Measurements from ENCODE around the gene LRPPRC. TPM values are rescaled to one million over a fixed set of nuclear protein-coding genes. Genes with fewer than 3 reads are reported as not detected.
A peak's percentile ranks its signal among the peaks of the same experiment; 100 is the strongest.

Gene LRPPRC
- total and polyA plus RNA-seq, 2 experiments from 2014 or later, result 163 to 200 TPM

GRCh38 chr2:43839776-43840564, 155.8 kb downstream of the LRPPRC start (continued):
- no peak for TF ChIP-seq ZNF462 (CRISPR knock-in tag; IDR thresholded peaks at IDR 0.05)
- TF ChIP-seq STAT1 (IDR thresholded peaks at IDR 0.05; ENCODE audit: unreplicated experiment), result no peak
- TF ChIP-seq EZH2 (IDR thresholded peaks at IDR 0.05; ENCODE audit: low read depth, unreplicated experiment), result no peak

DNA sequence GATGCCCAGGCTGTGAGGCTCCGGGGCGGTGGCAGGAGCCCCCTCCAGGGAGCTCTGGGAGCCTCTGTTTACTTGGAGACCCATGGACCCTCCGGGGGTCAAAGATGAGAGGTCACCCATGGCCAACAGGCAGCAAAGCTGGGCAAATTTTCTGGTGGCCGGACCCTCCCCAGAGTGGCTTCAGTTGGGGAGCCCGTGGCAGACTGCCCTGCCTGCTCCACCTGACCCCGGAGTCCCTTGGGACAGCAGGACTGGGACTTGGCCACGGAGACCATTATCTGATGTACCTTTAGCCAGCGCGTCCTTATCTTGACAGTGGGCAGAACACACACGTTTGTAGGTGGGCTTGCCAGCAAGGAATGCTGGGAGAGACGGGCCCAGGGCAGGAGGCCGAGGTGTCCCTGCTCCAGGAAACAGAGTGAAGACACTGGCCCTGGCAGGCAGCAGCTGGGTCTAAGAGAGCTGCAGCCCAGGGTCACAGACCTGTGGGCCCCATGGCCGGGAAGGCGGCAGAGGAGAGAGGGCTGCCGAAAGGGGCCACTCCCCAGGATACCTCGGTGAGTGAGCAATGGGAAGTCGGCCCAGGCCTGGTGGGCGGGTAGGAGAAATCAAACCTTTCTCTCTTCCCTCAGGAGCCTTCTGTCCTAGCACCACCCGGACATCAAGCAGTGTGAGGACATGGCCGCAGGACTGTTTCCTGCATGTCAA, 157.1 kb downstream of the LRPPRC start, which contains the start of the genes ABCG5 and ABCG8:
ABCG5 (minus strand) TSS at position 280 of the 708 bp plus-strand sequence; CDS start at position 120, 160 bp downstream.
ABCG8 (plus strand) TSS at position 412 of the 708 bp plus-strand sequence; CDS start at position 495, 83 bp downstream.
- no peak for DNase-seq (ENCODE audit: low spot score)
- no peak for TF ChIP-seq EZH2phosphoT487 (IDR thresholded peaks at IDR 0.05; ENCODE audit: unreplicated experiment)
- TF ChIP-seq POLR2AphosphoS5 (IDR thresholded peaks at IDR 0.05; ENCODE audit: low read depth), result no peak
- no peak for TF ChIP-seq JUNB (IDR thresholded peaks at IDR 0.05; ENCODE audit: unreplicated experiment)
- TF ChIP-seq CTCF (conservative IDR thresholded peaks at IDR 0.05; ENCODE audit: low read depth in 2 of 2), result no peak

More for the DNA sequence above, 157.1 kb downstream of the LRPPRC start, which contains the start of the genes ABCG5 and ABCG8:
- no peaks in the 10 kb centered on the region for H3K9me3 Mint-ChIP-seq
- Histone ChIP-seq H3F3A (replicated peaks; ENCODE audit: low read depth) (no peaks in the 10 kb centered on the region), H3K27ac (ENCODE audit: low read depth) (no peak within 1 kb of the TSS), H3K36me3 (ENCODE audit: insufficient read depth) (no peaks in the 10 kb centered on the region), H3K4me3 (no peak within 1 kb of the TSS), H3K4me2 (no peak within 1 kb of the TSS), H3K9me2 (ENCODE audit: insufficient read depth) (0 out of 2 replicates have a peak, but pooled peaks cover 4% of the 10 kb centered on the region), H3K79me2 (replicated peaks; ENCODE audit: insufficient read depth) (no peaks in the 10 kb centered on the region), H4K20me1 (replicated peaks; ENCODE audit: insufficient read depth) (no peaks in the 10 kb centered on the region), H3K27me3 (ENCODE audit: insufficient read depth) (no peaks in the 10 kb centered on the region), H2AFZ (peak within 1 kb of the TSS; percentile 80), H3K4me1 (ENCODE audit: insufficient read depth) (no peaks in the 10 kb centered on the region; the same call in 1 of the 2 replicates)
- peak; percentile 35 for ATAC-seq
- H3K4me3 Mint-ChIP-seq, result no peak within 1 kb of the TSS; the same call in 2 of the 3 replicates
- H3K27me3 Mint-ChIP-seq (ENCODE audit: insufficient read depth, low read depth, poor library complexity), result peaks cover 5% of the 10 kb centered on the region
- no peaks in the 10 kb centered on the region for H3K36me3 Mint-ChIP-seq (ENCODE audit: low read depth)
- peaks cover 15% of the 10 kb centered on the region for H3K4me1 Mint-ChIP-seq
- H3K27ac Mint-ChIP-seq, result no peak within 1 kb of the TSS
